Stimulated activated CD8-positive, alpha-beta memory T cell treated with anti-CD3 and anti-CD28 coated beads, Interleukin-2, amount 100 ng/mL, for 1 hour (primary cell): ENCODE measurements around the gene SRCIN1.
"Not testable (repeated sequence)": the region's sequence is repeated elsewhere in the genome, so short reads cannot be mapped to it uniquely, and the experiment has no call there.

ENCODE experiments used
- DNase-seq, 2 donors: peaks; one replicate each; pipeline ENCODE4 v3.0.0-alpha.2; 2020; ENCODE audit warnings: low read depth in 2 of 2

SRCIN1 gene

GRCh38 chr17:38605841-38606645, at the start of gene SRCIN1:
TSS of gene SRCIN1 (minus strand) at chr17:38605952. CDS start at chr17:38605705, 247 bp downstream.
- DNase-seq, result peak in 1 of 2 donors; percentile 11

- no peak for DNase-seq
Observed at GRCh38 chr17:38654411-38655398, 49.0 kb upstream of the SRCIN1 start.

- DNase-seq, result no peak
Observed at GRCh38 chr17:38653679-38654078, 47.9 kb upstream of the SRCIN1 start.

GRCh38 chr17:38653230-38653629, 47.5 kb upstream of the SRCIN1 start:
- DNase-seq, result no peak

GRCh38 chr17:38650653-38651173, 45.0 kb upstream of the SRCIN1 start:
- not testable (repeated sequence) for DNase-seq

GRCh38 chr17:38637951-38638350, 32.2 kb upstream of the SRCIN1 start:
- DNase-seq, result no peak

GRCh38 chr17:38636054-38636453, 30.3 kb upstream of the SRCIN1 start:
- DNase-seq, result no peak

- DNase-seq, result no peak
Observed at GRCh38 chr17:38632334-38632733, 26.6 kb upstream of the SRCIN1 start.

GRCh38 chr17:38628441-38628840, 22.7 kb upstream of the SRCIN1 start:
- DNase-seq, result no peak

- DNase-seq, result no peak
Observed at GRCh38 chr17:38627957-38628356, 22.2 kb upstream of the SRCIN1 start.

- DNase-seq, result not testable (repeated sequence)
Observed at GRCh38 chr17:38626606-38627226, 21.0 kb upstream of the SRCIN1 start.

- DNase-seq, result no peak
Observed at GRCh38 chr17:38625482-38625881, 19.7 kb upstream of the SRCIN1 start.

- DNase-seq, result not testable (repeated sequence)
Observed at GRCh38 chr17:38624782-38625355, 19.1 kb upstream of the SRCIN1 start.

GRCh38 chr17:38621538-38621937, 15.8 kb upstream of the SRCIN1 start:
- DNase-seq, result no peak

- no peak for DNase-seq
Observed at GRCh38 chr17:38620551-38621277, 15.0 kb upstream of the SRCIN1 start.

- no peak for DNase-seq
Observed at GRCh38 chr17:38619937-38620550, 14.3 kb upstream of the SRCIN1 start.

GRCh38 chr17:38619451-38619795, 13.7 kb upstream of the SRCIN1 start:
- no peak for DNase-seq

- no peak for DNase-seq
Observed at GRCh38 chr17:38617967-38618760, 12.4 kb upstream of the SRCIN1 start.

- DNase-seq, result no peak
Observed at GRCh38 chr17:38617074-38617860, 11.5 kb upstream of the SRCIN1 start.
